HG03045 (cell line): ENCODE data around the gene ERVFRD-1.
"Not testable (repeated sequence)": the region's sequence is repeated elsewhere in the genome, so short reads cannot be mapped to it uniquely, and the experiment has no call there.

Source experiments
- ATAC-seq: cut with Tn5 transposase; IDR thresholded peaks from one replicate; pipeline ENCODE4 v1.9.1; 2021; ENCODE audit warnings: mild to moderate bottlenecking, moderate library complexity; ENCODE audit not compliant: unreplicated experiment

ERVFRD-1 gene

GRCh38 chr6:11129908-11130565, 18.5 kb upstream of the ERVFRD-1 start:
- no peak for ATAC-seq

- ATAC-seq, result no peak
Observed at GRCh38 chr6:11128608-11129007, 17.1 kb upstream of the ERVFRD-1 start.

- no peak for ATAC-seq
Observed at GRCh38 chr6:11126876-11127275, 15.4 kb upstream of the ERVFRD-1 start.

- no peak for ATAC-seq
Observed at GRCh38 chr6:11123978-11124377, 12.5 kb upstream of the ERVFRD-1 start.

GRCh38 chr6:11122380-11122779, 10.9 kb upstream of the ERVFRD-1 start:
- no peak for ATAC-seq

GRCh38 chr6:11121851-11122250, 10.3 kb upstream of the ERVFRD-1 start:
- ATAC-seq, result no peak

- ATAC-seq, result no peak
Observed at GRCh38 chr6:11120271-11121005, 8.9 kb upstream of the ERVFRD-1 start.

- ATAC-seq, result not testable (repeated sequence)
Observed at GRCh38 chr6:11115808-11116536, 4.4 kb upstream of the ERVFRD-1 start.

- no peak for ATAC-seq
Observed at GRCh38 chr6:11113038-11113437, 1.5 kb upstream of the ERVFRD-1 start.

- ATAC-seq, result no peak
Observed at GRCh38 chr6:11111769-11112437, 378 bp upstream of the ERVFRD-1 start.

GRCh38 chr6:11108726-11109125, 2.8 kb downstream of the ERVFRD-1 start:
- ATAC-seq, result no peak

- ATAC-seq, result no peak
Observed at GRCh38 chr6:11103065-11103464, 8.5 kb downstream of the ERVFRD-1 start.

- no peak for ATAC-seq
Observed at GRCh38 chr6:11101417-11101816, 10.1 kb downstream of the ERVFRD-1 start.

- ATAC-seq, result no peak
Observed at GRCh38 chr6:11098004-11098403, 13.5 kb downstream of the ERVFRD-1 start.

- ATAC-seq, result no peak
Observed at GRCh38 chr6:11097476-11097875, 14.0 kb downstream of the ERVFRD-1 start.

GRCh38 chr6:11096109-11096508, 15.4 kb downstream of the ERVFRD-1 start:
- ATAC-seq, result no peak

- ATAC-seq, result no peak
Observed at GRCh38 chr6:11094941-11095340, 16.6 kb downstream of the ERVFRD-1 start.

- peak; percentile 33 for ATAC-seq
Observed at GRCh38 chr6:11094411-11094851, 17.1 kb downstream of the ERVFRD-1 start.

- peak; percentile 93 for ATAC-seq
Observed at GRCh38 chr6:11093626-11094410, 17.7 kb downstream of the ERVFRD-1 start, which contains the start of gene SMIM13. Gene SMIM13 (plus strand): TSS chr6:11093834. CDS start chr6:11094314, 480 bp downstream.

GRCh38 chr6:11093376-11093625, 18.2 kb downstream of the ERVFRD-1 start:
- peak; percentile 17 for ATAC-seq
